ENCODE data around the gene COL4A2.

The COL4A2 gene

GRCh38 chr13:110354715-110355473, 47.8 kb downstream of the COL4A2 start:
- no peak for DNase-seq (ENCODE audit: low read depth in 2 of 2)

DNA sequence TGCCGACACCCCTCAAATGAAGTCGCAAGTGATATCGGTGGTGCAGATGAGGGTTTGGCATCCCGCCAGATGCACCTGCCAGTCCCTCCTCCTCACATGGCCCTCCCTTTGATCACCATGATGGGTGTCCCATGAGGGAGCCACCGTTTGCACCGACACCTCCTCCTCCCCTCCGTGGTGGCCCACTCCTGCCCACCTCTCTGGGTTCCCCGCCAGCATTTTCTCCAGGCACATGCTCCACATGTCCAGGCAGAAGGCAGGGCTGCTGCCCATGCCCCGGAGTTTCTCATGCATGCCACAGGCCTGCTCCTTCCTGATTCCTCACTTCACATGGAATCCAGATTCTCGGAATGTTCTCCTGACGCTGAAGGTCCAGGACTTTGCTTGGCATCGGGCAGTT, 49.3 kb downstream of the COL4A2 start:
- no peak for DNase-seq (ENCODE audit: low read depth in 2 of 2)

- DNase-seq (ENCODE audit: low read depth in 2 of 2): no peak
Observed at GRCh38 chr13:110358381-110358780, 51.3 kb downstream of the COL4A2 start.

- DNase-seq (ENCODE audit: low read depth in 2 of 2): no peak
Observed at GRCh38 chr13:110359840-110360301, 52.8 kb downstream of the COL4A2 start.

GRCh38 chr13:110360598-110360997, 53.5 kb downstream of the COL4A2 start:
- DNase-seq (ENCODE audit: low read depth in 2 of 2): no peak

DNA sequence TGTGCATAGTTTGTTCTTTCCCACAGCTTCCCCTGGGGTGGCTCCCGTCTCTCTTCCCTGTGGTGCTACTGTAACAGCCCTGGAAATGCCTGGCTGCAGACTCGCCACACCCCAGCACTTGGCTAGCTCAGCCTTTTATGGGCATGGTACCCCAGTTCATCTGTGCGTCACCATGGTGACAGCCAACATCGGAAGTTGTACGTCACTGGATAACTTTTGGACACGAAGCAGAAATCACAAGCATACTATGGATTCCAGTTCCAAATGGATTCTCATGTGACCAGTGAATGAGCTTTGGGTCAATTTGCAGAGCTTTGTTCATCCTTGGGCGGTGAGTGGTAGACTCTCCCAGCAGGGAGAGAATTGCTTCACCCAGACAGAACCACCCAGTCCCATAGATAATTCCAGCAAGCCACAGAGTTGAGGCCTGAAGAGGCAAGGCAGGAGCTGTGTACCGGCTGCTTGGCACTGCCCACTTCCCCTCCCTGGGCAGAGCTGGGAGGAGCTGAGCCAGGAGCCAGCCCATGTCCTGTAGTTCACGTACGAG, 54.4 kb downstream of the COL4A2 start:
- peak; percentile 34 to 44 for DNase-seq (ENCODE audit: low read depth in 2 of 2)

- no peak for DNase-seq (ENCODE audit: low read depth in 2 of 2)
Observed at GRCh38 chr13:110363010-110363409, 55.9 kb downstream of the COL4A2 start.

DNA sequence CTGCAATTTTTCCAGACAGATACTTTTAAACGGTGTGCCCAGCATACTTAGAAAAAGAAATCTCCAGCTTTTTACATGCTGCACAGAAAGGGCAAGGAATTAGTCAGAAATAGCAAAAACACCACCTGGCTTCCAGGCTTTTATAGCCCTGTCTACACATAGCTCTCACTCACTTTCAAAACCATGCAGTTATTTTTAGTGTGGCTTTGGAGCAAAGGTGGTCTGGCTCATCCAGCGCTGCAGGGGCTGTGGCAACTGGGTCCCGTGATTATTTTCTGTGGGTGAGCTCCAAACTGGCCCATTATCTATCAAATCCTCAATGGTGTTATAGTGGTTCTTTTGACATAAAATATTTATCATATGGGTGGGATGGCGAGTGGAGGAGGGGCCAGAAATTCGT, 57.0 kb downstream of the COL4A2 start:
- no peak for DNase-seq (ENCODE audit: low read depth in 2 of 2)

DNA sequence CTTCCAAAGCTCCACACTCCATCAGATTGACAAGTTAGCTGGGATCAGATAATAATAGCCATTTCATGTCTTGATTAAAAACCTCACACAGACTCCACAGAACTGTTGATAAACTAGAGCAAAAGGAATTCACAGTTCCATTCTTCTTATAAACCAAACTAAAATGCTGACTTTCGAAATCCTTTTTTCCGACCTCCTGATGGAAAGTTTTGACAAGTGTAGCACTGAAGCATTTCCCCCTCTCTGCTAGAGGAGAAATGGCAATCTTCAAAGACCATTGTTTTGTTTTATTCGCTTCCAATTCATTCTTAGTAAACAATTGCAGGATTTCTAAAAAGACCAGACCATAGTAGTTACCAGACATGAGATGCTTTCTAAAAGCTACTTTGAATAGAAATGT, 58.8 kb downstream of the COL4A2 start:
- no peak for DNase-seq (ENCODE audit: low read depth in 2 of 2)

DNA sequence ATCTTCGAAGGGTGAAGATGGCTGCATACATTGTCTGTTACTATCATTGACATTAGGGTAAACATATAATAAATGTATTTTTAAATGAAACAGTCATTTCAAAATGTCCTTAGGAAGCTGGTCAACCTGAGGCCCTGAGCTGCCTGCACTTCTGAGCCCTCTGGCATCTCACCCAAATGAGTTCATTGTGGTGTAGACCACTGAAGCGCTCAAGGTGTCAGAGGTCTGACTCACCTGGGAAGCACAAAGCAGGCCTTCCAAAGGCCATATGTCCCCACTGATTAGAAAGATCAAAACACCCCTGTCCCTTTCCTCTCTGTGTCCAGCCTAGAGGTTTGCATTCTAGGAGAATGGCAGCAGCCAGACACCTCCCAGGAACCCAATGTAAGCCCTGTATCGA, 59.6 kb downstream of the COL4A2 start:
- no peak for DNase-seq (ENCODE audit: low read depth in 2 of 2)

DNA sequence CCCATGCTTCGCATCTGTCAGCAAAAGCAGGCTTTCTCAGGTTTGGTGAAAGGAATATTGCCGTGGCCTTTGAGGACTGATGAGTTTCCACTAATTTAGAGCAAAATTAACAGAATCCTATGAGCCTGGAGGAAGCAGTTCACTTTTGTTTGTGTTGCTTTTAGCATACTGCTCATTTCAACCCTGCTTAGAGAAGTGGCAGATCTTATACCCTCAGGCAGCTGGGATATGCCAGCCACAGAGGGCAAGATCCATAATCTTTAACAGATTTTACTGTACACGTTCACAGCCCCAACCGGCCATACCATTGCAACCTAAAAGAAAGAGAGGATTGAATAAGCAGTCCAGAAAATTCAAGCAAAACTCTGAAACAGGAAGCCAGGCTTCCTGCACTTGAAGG, 60.5 kb downstream of the COL4A2 start:
- DNase-seq (ENCODE audit: low read depth in 2 of 2): no peak

- no peak for DNase-seq (ENCODE audit: low read depth in 2 of 2)
Observed at GRCh38 chr13:110368408-110368807, 61.3 kb downstream of the COL4A2 start.

DNA sequence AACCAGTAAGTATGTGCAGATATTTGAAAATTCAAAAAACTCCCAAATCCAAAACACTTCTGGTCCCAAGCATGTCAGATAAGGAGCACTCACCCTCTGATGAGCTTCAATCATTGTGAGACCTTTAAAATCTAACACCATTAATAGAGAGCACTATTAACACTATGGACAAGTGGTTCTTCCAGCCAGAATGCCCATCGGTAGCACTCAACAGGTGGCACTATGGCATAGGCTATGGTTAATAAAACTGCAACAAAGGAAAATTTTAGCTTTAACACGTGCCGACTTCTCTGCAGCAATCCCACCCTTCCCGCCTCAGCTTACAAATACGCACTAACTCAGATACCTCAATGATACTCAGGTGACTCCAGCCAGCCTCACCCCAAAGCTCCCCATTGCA, 62.3 kb downstream of the COL4A2 start:
- DNase-seq (ENCODE audit: low read depth in 2 of 2): no peak

- no peak for DNase-seq (ENCODE audit: low read depth in 2 of 2)
Observed at GRCh38 chr13:110371550-110372465, 64.7 kb downstream of the COL4A2 start.

- DNase-seq (ENCODE audit: low read depth in 2 of 2): no peak
Observed at GRCh38 chr13:110372676-110373075, 65.6 kb downstream of the COL4A2 start.

- DNase-seq (ENCODE audit: low read depth in 2 of 2): no peak
Observed at GRCh38 chr13:110373617-110374016, 66.5 kb downstream of the COL4A2 start.

GRCh38 chr13:110374431-110375370, 67.6 kb downstream of the COL4A2 start:
- no peak for DNase-seq (ENCODE audit: low read depth in 2 of 2)

- DNase-seq (ENCODE audit: low read depth in 2 of 2): no peak
Observed at GRCh38 chr13:110376120-110376519, 69.0 kb downstream of the COL4A2 start.

DNA sequence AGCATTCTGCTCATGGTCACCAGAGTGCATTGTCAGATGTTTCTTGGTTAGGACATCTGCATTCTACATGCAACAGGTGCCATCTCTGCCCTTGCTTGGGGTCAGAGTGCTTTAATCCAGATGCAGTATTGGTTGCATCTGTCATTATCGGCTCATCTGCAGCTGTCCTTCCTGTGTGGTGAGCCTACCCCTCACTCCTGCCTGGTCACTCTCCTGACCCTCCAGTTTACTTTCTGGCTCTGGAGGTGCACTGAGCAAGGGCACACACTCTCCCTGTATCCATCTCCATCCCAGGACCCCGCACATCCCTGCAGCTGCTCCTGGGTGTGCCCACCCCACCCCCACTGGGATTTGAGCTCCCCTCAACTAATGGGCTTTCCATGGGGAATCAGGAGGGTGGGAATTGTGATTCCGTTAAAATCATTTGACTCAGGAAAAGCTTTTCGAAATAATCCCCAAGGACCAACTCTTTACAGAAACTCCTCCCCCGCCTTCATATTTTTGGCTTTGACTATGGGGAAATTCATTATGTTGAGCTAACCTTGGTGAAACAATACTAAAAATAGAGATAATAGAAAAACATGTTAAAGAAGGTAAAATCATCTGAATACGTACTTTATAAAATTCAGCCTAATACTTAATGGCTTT, 70.2 kb downstream of the COL4A2 start:
- no peak for DNase-seq (ENCODE audit: low read depth in 2 of 2)

GRCh38 chr13:110377826-110378201, 70.7 kb downstream of the COL4A2 start:
- DNase-seq (ENCODE audit: low read depth in 2 of 2): no peak

DNA sequence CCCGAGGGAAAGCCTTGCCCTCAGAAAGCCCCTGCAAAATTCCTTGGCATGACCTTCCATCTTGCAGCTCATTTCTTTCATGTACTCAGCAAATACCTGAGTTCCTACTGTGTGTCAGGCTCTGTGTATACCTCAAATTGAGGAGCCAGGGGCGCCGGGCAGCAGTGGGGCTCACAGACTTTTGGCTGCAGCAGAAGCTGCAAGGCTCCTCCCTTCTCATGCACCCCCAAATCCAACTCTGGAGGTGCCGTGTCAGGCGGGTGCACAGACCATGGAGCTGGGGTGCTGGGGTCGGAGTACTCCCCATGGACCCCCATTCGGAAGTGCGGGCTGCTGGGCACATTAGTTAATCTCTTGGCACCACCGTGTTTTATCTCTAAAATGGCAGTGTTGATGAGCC, 72.3 kb downstream of the COL4A2 start:
- DNase-seq (ENCODE audit: low read depth in 2 of 2): no peak

All from fibroblast of skin of left quadriceps (primary cell).